GM23338 (cell line): ENCODE measurements around the gene UBQLN4. TPM values are rescaled to one million over a fixed set of nuclear protein-coding genes. Genes with fewer than 3 reads are reported as not detected.

ENCODE experiments used
- ATAC-seq: fragments of 200-7000 bp; cut with Tn5 transposase; 3 replicates; pipeline ENCODE4 v1.9.1; 2020
- DNase-seq: peaks from one replicate; pipeline ENCODE4 v3.0.0-alpha.2; 2015; ENCODE audit warnings: low spot score
- H2AFZ ChIP-seq: fragments of 200-600 bp; sonication (generic); 2 replicates; pipeline ENCODE4 v1.8.0; 2016; ENCODE audit warnings: antibody characterized with exemption, mild to moderate bottlenecking, moderate library complexity
- H3F3A ChIP-seq: fragments of 200-600 bp; sonication (generic); replicated peaks from 2 replicates; pipeline ENCODE4 v1.8.0; 2017; ENCODE audit warnings: antibody characterized with exemption, mixed run types, low read depth
- H3K27ac ChIP-seq: fragments of 200-600 bp; sonication (generic); 2 replicates; pipeline ENCODE4 v1.6.1; 2016; ENCODE audit warnings: low read depth
- H3K27me3 ChIP-seq: fragments of 200-600 bp; sonication (generic); 2 replicates; pipeline ENCODE4 v1.8.0; 2016; ENCODE audit warnings: mild to moderate bottlenecking, mixed run types, moderate library complexity; ENCODE audit not compliant: insufficient read depth
- H3K36me3 ChIP-seq: fragments of 200-600 bp; sonication (generic); 2 replicates; pipeline ENCODE4 v1.8.0; 2016; ENCODE audit warnings: mild to moderate bottlenecking; ENCODE audit not compliant: insufficient read depth
- H3K4me1 ChIP-seq: fragments of 200-600 bp; sonication (generic); 2 replicates; pipeline ENCODE4 v1.8.0; 2016; ENCODE audit warnings: mild to moderate bottlenecking, moderate library complexity; ENCODE audit not compliant: insufficient read depth
- H3K4me2 ChIP-seq: fragments of 200-600 bp; sonication (generic); 2 replicates; pipeline ENCODE4 v1.7.1; 2017; ENCODE audit warnings: mixed run types
- H3K4me3 ChIP-seq: fragments of 200-600 bp; sonication (generic); 2 replicates; pipeline ENCODE4 v1.6.1; 2016; ENCODE audit warnings: mixed run types
- H3K79me2 ChIP-seq: fragments of 200-600 bp; sonication (generic); replicated peaks from 2 replicates; pipeline ENCODE4 v1.8.0; 2017; ENCODE audit warnings: mild to moderate bottlenecking; ENCODE audit not compliant: insufficient read depth
- H3K9me2 ChIP-seq: fragments of 200-600 bp; sonication (generic); 2 replicates; pipeline ENCODE4 v1.8.0; 2017; ENCODE audit not compliant: insufficient read depth
- H4K20me1 ChIP-seq: fragments of 200-600 bp; sonication (generic); replicated peaks from 2 replicates; pipeline ENCODE4 v1.8.0; 2017; ENCODE audit warnings: mild to moderate bottlenecking; ENCODE audit not compliant: insufficient read depth
- H3K27ac Mint-ChIP-seq: 2 replicates; pipeline ENCODE4 v1.8.0; 2020; ENCODE audit warnings: inconsistent platforms, mild to moderate bottlenecking, moderate library complexity, mixed read lengths
- H3K27me3 Mint-ChIP-seq: 3 replicates; pipeline ENCODE4 v1.8.0; 2022; ENCODE audit warnings: low read depth, mild to moderate bottlenecking, moderate library complexity, mixed read lengths, inconsistent platforms; ENCODE audit not compliant: insufficient read depth, poor library complexity
- H3K36me3 Mint-ChIP-seq: 3 replicates; pipeline ENCODE4 v1.8.0; 2021; ENCODE audit warnings: low read depth, mild to moderate bottlenecking, inconsistent platforms, moderate library complexity, mixed read lengths
- H3K4me1 Mint-ChIP-seq: 3 replicates; pipeline ENCODE4 v1.8.0; 2020; ENCODE audit warnings: mild to moderate bottlenecking, inconsistent platforms, mixed read lengths
- H3K4me3 Mint-ChIP-seq: 3 replicates; pipeline ENCODE4 v1.8.0; 2021; ENCODE audit warnings: moderate library complexity, mild to moderate bottlenecking, inconsistent platforms, mixed read lengths
- H3K9me3 Mint-ChIP-seq: 3 replicates; pipeline ENCODE4 v1.8.0; 2020; ENCODE audit warnings: moderate library complexity, mild to moderate bottlenecking, inconsistent platforms, mixed read lengths
- CREB1 ChIP-seq: fragments of 250-450 bp; sonication (Bioruptor Pico); IDR thresholded peaks from 2 replicates; pipeline ENCODE4 v1.5.0; 2020; ENCODE audit warnings: low read depth, mild to moderate bottlenecking, moderate library complexity
- EZH2 ChIP-seq: fragments of 200-600 bp; sonication (generic); IDR thresholded peaks from one replicate; pipeline ENCODE4 v1.8.0; 2017; ENCODE audit warnings: antibody characterized with exemption, mild to moderate bottlenecking, low read depth; ENCODE audit not compliant: unreplicated experiment
- EZH2phosphoT487 ChIP-seq: fragments of 200-600 bp; sonication (generic); IDR thresholded peaks from one replicate; pipeline ENCODE4 v1.8.1; 2018; ENCODE audit warnings: antibody characterized with exemption; ENCODE audit not compliant: unreplicated experiment
- JUNB ChIP-seq: IDR thresholded peaks from one replicate; pipeline ENCODE4 v1.6.1; 2016; ENCODE audit warnings: antibody characterized with exemption; ENCODE audit not compliant: unreplicated experiment
- NANOG ChIP-seq: IDR thresholded peaks from 2 replicates; pipeline ENCODE4 v1.6.1; 2016; ENCODE audit warnings: antibody characterized with exemption, borderline replicate concordance
- POLR2AphosphoS5 ChIP-seq: IDR thresholded peaks from 2 replicates; pipeline ENCODE4 v1.6.1; 2016; ENCODE audit warnings: antibody characterized with exemption, low read depth
- STAT1 ChIP-seq: IDR thresholded peaks from one replicate; pipeline ENCODE4 v1.6.1; 2016; ENCODE audit warnings: antibody characterized with exemption; ENCODE audit not compliant: unreplicated experiment
- ZNF114 ChIP-seq: fragments of 250-450 bp; sonication (Bioruptor Pico); IDR thresholded peaks from 2 replicates; pipeline ENCODE4 v1.5.0; 2020; ENCODE audit warnings: mild to moderate bottlenecking, moderate library complexity
- ZNF331 ChIP-seq: fragments of 250-450 bp; sonication (Bioruptor Pico); IDR thresholded peaks from 2 replicates; pipeline ENCODE4 v1.5.0; 2020; ENCODE audit warnings: low read depth, mild to moderate bottlenecking, moderate library complexity
- polyA plus RNA-seq: library from polyadenylated mRNA; unstranded; fragments of >200 nt; fragmentation: Nextera tagmentation; extraction: Ambion mirVana; gene quantifications from 2 replicates; pipeline ENCODE4 v1.2.1, GENCODE V29; 2016
- total RNA-seq: library from RNA; depleted of rRNA; stranded (reverse); fragments of >200 nt; shearing (Covaris generic); gene quantifications from 2 replicates; pipeline ENCODE4 v1.2.3, GENCODE V29; 2014
- TF ChIP-seq, protein P1 (sequence below), 2 experiments: fragments of 200-600 bp in 1 of 2; sonication (generic) in 1 of 2; conservative IDR thresholded peaks; 2 replicates each; pipeline versions ENCODE4 v1.5.1 to v1.6.1; 2016 to 2017; ENCODE audit warnings: antibody characterized with exemption in 2 of 2, low read depth in 2 of 2, mild to moderate bottlenecking in 2 of 2, moderate library complexity in 1 of 2
- TF ChIP-seq, protein P2 (sequence below): fragments of 250-450 bp; sonication (Bioruptor Pico); IDR thresholded peaks from 2 replicates; pipeline ENCODE4 v1.5.0; 2020; ENCODE audit warnings: mild to moderate bottlenecking, moderate library complexity
- TF ChIP-seq, protein P3 (sequence below): IDR thresholded peaks from 2 replicates; pipeline ENCODE4 v1.6.1; 2016; ENCODE audit warnings: antibody characterized with exemption
- TF ChIP-seq, protein P4 (sequence below): IDR thresholded peaks from one replicate; pipeline ENCODE4 v1.6.1; 2018; ENCODE audit warnings: antibody characterized with exemption; ENCODE audit not compliant: unreplicated experiment

The UBQLN4 gene
- total and polyA plus RNA-seq, 2 experiments from 2014 or later: 10.0 to 30.5 TPM

DNA sequence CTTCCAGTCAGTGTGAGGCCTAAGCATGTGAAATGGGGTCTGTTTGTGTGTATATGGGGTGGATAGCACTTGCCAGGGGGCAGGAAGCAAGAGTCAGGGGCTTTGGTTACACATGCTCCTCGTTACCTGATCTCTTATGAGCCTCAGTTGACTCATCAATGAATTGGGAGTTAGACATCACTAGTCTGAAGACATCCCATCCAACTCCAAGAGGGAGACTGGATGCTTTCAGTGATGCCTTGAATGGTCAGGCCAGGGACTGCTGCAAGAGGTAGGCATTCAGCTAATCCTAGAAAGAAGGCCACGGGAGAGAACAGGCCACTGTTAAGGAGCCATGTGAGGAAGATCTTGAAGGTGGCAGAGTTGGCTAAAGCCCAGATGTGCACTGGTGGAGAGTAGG is 13.7 kb upstream of the UBQLN4 start:
- Mint-ChIP-seq H3K4me3 (no peak overlapping the region), H3K27me3 (peaks cover 14% of the 10 kb centered on the region), H3K27ac (no peak overlapping the region), H3K36me3 (peaks cover 40% of the 10 kb centered on the region), H3K4me1 (peaks cover 45% of the 10 kb centered on the region), H3K9me3 (no peaks in the 10 kb centered on the region; the same call in 2 of the 3 replicates)
- Histone ChIP-seq H3K9me2 (no peaks in the 10 kb centered on the region), H3F3A (peaks cover 21% of the 10 kb centered on the region), H3K36me3 (no peaks in the 10 kb centered on the region), H3K4me1 (peaks cover 21% of the 10 kb centered on the region), H3K27ac (no peak overlapping the region), H3K4me2 (no peak overlapping the region), H3K79me2 (no peaks in the 10 kb centered on the region), H3K27me3 (peaks cover 3% of the 10 kb centered on the region; the same call in 1 of the 2 replicates), H4K20me1 (peaks cover 12% of the 10 kb centered on the region), H3K4me3 (no peak overlapping the region), H2AFZ (no peak overlapping the region)
- DNase-seq (no peak), ATAC-seq (no peak)
- TF ChIP-seq, protein P1, sequence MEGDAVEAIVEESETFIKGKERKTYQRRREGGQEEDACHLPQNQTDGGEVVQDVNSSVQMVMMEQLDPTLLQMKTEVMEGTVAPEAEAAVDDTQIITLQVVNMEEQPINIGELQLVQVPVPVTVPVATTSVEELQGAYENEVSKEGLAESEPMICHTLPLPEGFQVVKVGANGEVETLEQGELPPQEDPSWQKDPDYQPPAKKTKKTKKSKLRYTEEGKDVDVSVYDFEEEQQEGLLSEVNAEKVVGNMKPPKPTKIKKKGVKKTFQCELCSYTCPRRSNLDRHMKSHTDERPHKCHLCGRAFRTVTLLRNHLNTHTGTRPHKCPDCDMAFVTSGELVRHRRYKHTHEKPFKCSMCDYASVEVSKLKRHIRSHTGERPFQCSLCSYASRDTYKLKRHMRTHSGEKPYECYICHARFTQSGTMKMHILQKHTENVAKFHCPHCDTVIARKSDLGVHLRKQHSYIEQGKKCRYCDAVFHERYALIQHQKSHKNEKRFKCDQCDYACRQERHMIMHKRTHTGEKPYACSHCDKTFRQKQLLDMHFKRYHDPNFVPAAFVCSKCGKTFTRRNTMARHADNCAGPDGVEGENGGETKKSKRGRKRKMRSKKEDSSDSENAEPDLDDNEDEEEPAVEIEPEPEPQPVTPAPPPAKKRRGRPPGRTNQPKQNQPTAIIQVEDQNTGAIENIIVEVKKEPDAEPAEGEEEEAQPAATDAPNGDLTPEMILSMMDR (conservative IDR thresholded peaks at IDR 0.05; ENCODE audit: low read depth in 2 of 2): no peak
- no peak for TF ChIP-seq EZH2
- no peak for TF ChIP-seq NANOG
- TF ChIP-seq JUNB: no peak
- TF ChIP-seq, protein P2, sequence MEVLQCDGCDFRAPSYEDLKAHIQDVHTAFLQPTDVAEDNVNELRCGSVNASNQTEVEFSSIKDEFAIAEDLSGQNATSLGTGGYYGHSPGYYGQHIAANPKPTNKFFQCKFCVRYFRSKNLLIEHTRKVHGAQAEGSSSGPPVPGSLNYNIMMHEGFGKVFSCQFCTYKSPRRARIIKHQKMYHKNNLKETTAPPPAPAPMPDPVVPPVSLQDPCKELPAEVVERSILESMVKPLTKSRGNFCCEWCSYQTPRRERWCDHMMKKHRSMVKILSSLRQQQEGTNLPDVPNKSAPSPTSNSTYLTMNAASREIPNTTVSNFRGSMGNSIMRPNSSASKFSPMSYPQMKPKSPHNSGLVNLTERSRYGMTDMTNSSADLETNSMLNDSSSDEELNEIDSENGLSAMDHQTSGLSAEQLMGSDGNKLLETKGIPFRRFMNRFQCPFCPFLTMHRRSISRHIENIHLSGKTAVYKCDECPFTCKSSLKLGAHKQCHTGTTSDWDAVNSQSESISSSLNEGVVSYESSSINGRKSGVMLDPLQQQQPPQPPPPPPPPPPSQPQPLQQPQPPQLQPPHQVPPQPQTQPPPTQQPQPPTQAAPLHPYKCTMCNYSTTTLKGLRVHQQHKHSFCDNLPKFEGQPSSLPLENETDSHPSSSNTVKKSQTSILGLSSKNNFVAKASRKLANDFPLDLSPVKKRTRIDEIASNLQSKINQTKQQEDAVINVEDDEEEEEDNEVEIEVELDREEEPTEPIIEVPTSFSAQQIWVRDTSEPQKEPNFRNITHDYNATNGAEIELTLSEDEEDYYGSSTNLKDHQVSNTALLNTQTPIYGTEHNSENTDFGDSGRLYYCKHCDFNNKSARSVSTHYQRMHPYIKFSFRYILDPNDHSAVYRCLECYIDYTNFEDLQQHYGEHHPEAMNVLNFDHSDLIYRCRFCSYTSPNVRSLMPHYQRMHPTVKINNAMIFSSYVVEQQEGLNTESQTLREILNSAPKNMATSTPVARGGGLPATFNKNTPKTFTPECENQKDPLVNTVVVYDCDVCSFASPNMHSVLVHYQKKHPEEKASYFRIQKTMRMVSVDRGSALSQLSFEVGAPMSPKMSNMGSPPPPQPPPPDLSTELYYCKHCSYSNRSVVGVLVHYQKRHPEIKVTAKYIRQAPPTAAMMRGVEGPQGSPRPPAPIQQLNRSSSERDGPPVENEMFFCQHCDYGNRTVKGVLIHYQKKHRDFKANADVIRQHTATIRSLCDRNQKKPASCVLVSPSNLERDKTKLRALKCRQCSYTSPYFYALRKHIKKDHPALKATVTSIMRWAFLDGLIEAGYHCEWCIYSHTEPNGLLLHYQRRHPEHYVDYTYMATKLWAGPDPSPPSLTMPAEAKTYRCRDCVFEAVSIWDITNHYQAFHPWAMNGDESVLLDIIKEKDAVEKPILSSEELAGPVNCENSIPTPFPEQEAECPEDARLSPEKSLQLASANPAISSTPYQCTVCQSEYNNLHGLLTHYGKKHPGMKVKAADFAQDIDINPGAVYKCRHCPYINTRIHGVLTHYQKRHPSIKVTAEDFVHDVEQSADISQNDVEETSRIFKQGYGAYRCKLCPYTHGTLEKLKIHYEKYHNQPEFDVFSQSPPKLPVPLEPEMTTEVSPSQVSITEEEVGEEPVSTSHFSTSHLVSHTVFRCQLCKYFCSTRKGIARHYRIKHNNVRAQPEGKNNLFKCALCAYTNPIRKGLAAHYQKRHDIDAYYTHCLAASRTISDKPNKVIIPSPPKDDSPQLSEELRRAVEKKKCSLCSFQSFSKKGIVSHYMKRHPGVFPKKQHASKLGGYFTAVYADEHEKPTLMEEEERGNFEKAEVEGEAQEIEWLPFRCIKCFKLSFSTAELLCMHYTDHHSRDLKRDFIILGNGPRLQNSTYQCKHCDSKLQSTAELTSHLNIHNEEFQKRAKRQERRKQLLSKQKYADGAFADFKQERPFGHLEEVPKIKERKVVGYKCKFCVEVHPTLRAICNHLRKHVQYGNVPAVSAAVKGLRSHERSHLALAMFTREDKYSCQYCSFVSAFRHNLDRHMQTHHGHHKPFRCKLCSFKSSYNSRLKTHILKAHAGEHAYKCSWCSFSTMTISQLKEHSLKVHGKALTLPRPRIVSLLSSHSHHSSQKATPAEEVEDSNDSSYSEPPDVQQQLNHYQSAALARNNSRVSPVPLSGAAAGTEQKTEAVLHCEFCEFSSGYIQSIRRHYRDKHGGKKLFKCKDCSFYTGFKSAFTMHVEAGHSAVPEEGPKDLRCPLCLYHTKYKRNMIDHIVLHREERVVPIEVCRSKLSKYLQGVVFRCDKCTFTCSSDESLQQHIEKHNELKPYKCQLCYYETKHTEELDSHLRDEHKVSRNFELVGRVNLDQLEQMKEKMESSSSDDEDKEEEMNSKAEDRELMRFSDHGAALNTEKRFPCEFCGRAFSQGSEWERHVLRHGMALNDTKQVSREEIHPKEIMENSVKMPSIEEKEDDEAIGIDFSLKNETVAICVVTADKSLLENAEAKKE: no peak
- TF ChIP-seq POLR2AphosphoS5: no peak
- no peak for TF ChIP-seq CREB1
- TF ChIP-seq, protein P3, sequence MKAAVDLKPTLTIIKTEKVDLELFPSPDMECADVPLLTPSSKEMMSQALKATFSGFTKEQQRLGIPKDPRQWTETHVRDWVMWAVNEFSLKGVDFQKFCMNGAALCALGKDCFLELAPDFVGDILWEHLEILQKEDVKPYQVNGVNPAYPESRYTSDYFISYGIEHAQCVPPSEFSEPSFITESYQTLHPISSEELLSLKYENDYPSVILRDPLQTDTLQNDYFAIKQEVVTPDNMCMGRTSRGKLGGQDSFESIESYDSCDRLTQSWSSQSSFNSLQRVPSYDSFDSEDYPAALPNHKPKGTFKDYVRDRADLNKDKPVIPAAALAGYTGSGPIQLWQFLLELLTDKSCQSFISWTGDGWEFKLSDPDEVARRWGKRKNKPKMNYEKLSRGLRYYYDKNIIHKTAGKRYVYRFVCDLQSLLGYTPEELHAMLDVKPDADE: no peak
- TF ChIP-seq, protein P4, sequence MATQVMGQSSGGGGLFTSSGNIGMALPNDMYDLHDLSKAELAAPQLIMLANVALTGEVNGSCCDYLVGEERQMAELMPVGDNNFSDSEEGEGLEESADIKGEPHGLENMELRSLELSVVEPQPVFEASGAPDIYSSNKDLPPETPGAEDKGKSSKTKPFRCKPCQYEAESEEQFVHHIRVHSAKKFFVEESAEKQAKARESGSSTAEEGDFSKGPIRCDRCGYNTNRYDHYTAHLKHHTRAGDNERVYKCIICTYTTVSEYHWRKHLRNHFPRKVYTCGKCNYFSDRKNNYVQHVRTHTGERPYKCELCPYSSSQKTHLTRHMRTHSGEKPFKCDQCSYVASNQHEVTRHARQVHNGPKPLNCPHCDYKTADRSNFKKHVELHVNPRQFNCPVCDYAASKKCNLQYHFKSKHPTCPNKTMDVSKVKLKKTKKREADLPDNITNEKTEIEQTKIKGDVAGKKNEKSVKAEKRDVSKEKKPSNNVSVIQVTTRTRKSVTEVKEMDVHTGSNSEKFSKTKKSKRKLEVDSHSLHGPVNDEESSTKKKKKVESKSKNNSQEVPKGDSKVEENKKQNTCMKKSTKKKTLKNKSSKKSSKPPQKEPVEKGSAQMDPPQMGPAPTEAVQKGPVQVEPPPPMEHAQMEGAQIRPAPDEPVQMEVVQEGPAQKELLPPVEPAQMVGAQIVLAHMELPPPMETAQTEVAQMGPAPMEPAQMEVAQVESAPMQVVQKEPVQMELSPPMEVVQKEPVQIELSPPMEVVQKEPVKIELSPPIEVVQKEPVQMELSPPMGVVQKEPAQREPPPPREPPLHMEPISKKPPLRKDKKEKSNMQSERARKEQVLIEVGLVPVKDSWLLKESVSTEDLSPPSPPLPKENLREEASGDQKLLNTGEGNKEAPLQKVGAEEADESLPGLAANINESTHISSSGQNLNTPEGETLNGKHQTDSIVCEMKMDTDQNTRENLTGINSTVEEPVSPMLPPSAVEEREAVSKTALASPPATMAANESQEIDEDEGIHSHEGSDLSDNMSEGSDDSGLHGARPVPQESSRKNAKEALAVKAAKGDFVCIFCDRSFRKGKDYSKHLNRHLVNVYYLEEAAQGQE: no peak
- TF ChIP-seq STAT1: no peak
- no peak for TF ChIP-seq ZNF331 (CRISPR knock-in tag)
- TF ChIP-seq ZNF114 (CRISPR knock-in tag): no peak
- no peak for TF ChIP-seq EZH2phosphoT487
